GM18517 (cell line): ENCODE measurements around the gene C12orf75.

Experiments
- ATAC-seq: cut with Tn5 transposase; IDR thresholded peaks from one replicate; pipeline ENCODE4 v1.9.1; 2021; ENCODE audit warnings: mild to moderate bottlenecking, moderate library complexity; ENCODE audit not compliant: unreplicated experiment

C12orf75 gene

DNA sequence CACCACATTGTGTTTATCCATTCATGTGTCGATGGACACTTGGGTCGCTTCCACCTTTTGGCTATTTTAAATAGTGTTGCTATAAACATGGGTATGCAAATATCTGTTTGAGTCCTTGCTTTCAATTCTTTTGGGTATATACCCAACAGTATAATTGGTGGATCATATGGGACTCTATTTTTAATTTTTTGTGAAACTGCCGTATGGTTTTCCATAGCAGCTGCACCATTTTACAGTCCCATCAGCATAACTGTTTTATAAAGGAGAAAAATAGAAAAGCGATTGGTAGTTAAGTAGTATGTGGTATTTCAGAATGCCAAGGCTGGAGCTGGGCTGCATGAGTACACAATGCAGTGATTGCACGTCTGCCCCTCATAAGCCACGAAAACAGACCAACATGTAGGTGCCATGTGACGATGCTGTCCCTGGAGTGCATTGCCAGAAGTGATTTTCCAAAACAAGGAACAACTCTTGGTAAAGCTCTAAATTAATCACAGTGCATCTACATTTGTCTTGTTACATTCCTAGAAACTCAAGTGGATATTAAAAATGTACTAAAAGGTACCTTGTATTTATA is 83.5 kb downstream of the C12orf75 start:
- no peak for ATAC-seq

DNA sequence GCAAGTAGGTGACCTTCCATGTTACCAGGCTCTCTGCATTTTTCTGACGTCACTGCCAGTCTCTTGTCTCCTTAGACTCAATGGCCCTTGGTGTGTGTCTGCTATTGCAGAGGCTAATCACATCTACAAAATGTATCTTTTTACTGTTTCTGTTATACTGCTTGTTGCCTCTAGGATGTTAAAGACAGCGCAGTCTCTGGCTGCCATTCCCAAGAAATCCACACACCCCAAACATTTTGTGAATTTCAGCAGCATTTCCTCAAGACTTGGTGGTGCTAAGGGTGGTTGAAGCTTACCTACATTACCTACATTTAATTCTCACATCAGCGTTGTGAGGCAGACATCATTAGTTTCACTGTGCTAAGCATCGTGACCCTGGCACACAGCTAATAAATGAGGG is 87.2 kb downstream of the C12orf75 start:
- no peak for ATAC-seq

DNA sequence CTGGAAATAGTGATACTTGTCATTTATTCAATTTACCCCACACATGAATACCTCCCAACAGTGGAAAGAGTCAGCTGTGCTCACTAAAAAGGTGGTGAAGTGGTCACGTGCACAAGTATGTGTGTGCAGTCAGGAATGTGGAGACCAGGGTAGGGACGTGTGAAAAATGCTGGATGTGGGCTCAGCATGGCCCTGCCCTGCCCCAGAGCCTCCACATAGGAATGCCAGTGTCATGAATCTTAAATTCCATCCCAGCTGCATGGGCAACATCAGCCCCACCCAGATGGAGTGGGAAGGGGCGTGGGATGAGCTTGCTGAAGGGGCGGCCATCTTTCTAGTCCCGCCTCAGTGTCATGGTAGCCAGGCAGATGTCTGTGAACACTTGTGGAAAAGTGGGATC is 87.7 kb downstream of the C12orf75 start:
- no peak for ATAC-seq

DNA sequence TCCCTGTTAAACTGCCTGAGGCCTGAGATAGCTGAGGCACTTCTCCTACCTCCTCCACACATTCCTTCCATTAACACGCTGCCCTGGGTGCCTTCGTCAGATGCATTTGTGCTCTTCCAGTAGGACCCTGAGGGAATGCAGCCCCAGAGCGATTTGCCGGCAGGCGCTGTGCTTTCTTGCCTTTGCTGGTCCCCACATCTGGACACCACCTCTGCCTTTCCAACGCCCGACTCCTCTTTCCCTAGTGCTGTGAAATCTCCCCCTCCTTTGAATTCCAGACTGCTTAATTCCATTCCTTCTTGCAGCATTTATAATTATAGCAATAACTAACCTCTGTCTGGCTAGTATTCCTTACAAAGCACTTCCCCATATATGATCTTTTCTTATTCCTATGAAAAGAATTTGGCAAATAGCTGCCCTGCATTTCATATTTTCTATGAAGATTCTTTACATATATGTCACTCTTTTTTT is 88.4 kb downstream of the C12orf75 start:
- ATAC-seq = no peak

DNA sequence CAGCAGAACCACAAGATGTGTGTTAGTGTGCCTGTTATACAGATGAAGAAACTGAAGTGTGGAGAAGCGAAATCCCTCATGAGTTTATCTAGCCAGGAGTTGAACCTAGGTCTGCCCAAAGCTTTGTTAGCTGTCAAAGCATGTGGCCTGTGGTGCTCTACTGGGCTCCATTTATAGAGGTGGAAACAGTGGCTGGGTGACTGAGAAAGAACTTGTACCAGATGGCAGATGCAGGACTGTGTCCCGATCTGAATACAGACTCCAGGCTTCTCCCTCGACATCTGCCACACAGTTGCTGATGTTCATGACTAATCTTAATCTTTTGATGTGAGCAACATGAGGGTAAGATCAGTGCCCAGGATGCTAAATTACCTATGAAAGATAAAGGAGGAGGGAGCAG is 89.1 kb downstream of the C12orf75 start:
- ATAC-seq = no peak

DNA sequence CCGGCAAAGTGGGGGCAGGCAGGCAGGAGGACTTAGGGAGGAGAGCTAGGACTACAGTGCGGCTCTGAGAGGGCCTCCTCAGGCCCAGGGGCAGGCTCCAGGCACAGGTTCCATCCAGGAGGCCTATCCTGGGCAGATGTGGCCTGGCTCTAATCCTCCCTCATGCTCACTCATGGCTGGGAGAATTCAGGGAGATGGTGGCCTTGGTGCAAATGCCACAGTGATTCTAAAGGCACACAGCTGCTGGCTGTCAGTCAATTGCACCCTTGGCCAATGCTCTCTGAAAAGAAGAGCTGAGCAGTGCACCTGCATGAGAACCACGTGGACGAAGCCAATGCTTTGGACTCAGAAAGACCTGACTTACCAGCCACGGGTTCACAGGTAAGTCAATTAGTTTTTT is 89.6 kb downstream of the C12orf75 start:
- no peak for ATAC-seq

DNA sequence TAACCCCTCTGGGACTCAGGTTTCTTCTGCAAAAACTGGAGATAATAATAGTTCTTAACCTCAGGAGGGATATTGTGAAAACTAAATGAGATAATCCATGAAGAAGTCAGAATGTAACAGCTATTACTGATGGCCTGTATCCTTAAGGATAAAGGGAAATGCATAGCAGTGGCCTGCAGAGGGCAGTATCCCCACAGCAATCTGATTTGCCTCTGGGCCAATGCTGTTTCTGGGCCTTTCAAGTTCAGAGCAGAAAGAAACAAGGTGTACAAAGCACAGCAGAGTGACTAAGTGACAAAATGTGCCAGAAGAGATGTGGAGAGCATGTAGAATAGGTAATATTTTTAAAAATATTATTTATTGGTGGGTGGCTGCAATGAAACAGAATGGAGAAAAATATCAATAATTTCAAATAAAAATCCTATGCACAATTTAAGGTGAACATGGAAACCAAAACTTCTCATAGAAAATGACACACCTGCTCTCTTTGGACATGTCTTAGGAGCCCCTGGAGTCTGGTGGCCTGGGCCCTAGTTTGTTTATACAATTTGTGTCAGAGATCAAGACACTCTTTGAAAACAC is 90.3 kb downstream of the C12orf75 start:
- no peak for ATAC-seq
